CMK (cell line): ENCODE results near the gene SLC6A3.
"Not testable (repeated sequence)": the region's sequence is repeated elsewhere in the genome, so short reads cannot be mapped to it uniquely, and the experiment has no call there.

Experiments
- DNase-seq: peaks from one replicate; pipeline ENCODE4 v3.0.0-alpha.2; 2010; ENCODE audit warnings: low read depth

Gene SLC6A3

DNA sequence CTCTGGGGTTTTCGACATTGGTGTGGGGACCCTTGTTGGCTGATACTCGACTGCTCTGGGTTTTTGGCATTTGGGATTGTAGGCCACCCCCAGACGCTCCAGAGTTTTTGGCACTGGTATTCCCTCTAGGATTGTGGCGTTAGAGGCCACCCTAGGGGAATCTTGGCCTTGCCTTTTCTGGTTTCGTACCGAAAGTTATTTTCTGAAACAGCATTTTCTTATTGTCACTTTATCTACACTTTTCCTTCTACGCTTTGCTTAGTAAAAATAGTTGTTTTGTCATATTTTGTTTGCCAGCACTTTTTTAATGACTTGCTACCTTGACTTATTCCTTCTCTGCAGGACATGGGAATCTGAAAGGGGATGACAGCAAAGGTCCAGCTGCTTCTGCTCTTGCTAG lies 75.2 kb downstream of the SLC6A3 start:
- DNase-seq, result no peak

DNA sequence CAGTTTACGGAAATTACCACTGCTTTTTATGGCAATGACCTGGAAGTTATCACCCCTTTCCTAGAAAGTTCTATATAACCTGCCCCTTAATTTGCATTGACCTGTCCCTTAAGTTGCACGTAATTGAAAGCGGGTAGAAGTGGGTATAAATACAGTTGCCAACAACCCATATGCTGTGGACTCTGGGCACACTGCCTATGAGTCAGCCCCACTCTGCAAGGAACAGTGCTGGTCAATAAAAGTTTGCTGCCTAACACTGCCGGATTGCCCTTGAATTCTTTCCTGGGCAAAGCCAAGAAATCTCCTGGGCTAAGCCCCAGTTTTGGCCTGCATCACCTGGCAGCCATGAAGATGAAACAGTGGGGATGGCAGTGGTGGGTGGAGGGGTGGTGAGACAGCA lies 76.5 kb downstream of the SLC6A3 start:
- DNase-seq, result no peak

DNA sequence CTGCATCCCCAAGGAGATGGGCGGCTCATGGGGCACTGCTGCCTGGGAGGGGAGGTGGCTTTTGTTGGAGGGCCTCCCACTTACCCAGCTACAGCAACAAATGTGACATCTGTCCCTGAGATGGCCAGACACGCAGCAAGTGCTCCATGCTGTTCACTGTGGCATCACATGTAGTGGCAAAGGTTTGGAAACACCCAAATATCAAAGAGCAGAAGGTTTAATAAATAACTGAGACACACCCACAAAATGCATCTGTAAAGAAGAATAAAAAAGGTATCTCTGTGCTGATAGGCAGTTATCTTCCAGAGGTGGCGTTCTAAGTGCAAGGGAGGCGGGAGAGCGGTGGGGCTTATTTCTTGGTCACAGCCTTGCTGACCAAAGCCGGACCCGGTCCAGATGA lies 77.0 kb downstream of the SLC6A3 start:
- no peak for DNase-seq

DNA sequence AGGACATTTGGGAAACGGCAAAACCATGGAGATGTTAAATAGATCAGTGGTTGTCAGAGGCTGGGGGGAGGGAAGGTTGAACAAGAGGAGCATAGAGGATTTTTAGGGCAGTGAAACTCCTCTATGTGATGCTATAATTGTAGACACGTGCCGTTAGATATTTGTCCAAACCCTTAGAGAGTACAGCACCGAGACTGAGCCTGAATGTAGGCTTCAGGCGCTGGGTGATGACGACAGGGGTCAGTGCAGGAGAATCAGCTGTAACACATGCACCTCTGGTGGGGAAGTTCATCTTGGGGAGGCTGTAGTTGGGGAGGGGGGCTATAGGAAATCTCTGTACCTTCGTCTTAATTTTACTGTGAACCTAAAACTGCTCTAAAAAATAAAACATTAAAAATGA lies 78.1 kb downstream of the SLC6A3 start:
- DNase-seq, result no peak

DNA sequence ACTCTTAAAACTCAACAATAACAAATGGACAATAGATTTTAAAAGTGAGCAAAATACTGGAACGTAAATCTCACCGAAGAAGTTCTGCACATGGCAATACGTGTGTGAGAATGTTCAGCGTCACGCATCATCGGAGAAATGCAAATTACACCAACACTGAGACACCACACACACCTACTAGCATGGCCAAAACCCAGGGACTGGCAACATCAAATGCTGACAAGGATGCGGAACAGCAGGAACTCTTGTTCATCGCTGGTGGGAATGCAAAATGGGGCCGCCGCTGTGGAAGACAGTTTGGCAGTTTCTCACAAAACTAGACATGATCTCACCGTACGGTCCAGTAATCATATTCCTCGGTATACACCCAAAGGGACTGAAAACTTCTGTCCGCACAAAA lies 78.7 kb downstream of the SLC6A3 start:
- DNase-seq, result no peak

DNA sequence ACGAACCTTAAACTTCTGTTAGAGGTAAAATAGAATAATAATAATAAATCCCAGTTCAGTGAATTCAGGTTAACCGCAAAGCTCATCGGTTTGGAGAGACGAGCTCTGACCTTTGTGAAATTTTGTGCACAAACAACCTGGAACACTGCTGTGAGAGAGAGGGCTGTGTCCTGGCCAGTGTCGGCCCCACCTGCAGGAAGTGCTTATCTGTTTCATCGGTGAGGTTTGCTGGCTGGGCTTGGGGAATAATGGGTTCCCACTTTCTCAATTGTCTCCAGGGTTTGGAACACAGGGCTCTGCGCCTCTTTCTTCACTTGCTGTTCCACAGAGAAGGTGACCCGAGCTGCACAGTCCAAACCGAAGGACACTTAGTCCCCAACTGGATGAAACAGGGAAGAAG lies 81.0 kb downstream of the SLC6A3 start:
- DNase-seq, result no peak

DNA sequence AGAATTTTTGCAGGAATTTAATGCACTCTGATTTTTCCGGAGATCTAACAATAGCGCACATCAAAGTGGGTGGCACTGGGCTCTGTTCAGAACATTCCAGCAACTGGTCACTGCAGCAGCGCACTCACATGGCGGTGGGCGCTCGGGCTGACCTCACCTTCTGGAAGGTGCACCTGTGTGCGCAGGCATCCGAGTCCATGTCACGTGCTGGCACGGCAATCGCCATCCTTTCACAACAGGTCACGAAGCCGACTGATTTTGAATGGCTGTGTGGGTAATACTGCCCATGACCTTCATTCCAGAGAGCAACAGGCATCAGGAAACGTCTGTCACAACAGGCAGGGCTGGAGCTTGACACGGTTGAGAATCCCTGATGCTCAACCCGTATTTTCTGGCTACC lies 81.7 kb downstream of the SLC6A3 start:
- no peak for DNase-seq

DNA sequence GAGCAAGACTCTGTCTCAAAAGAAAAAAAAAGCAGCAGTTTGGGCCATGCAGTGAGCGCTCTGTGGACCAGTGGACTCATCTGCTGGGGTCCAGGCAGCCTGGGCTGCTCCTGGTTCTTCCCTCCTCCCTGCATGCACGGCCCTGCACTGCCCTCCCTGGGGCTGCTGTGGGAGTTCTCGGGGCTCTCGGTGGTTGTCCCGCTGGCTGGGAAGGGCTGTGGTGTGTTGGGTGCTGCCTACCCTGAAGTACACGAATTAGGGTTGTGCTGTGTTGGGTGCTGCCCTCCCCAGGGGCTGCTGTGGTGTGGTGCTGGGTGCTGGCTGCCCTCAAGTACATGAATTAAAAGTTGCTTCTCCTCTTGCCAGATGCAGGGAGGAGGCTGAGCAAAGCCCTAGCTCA lies 82.1 kb downstream of the SLC6A3 start:
- no peak for DNase-seq

DNA sequence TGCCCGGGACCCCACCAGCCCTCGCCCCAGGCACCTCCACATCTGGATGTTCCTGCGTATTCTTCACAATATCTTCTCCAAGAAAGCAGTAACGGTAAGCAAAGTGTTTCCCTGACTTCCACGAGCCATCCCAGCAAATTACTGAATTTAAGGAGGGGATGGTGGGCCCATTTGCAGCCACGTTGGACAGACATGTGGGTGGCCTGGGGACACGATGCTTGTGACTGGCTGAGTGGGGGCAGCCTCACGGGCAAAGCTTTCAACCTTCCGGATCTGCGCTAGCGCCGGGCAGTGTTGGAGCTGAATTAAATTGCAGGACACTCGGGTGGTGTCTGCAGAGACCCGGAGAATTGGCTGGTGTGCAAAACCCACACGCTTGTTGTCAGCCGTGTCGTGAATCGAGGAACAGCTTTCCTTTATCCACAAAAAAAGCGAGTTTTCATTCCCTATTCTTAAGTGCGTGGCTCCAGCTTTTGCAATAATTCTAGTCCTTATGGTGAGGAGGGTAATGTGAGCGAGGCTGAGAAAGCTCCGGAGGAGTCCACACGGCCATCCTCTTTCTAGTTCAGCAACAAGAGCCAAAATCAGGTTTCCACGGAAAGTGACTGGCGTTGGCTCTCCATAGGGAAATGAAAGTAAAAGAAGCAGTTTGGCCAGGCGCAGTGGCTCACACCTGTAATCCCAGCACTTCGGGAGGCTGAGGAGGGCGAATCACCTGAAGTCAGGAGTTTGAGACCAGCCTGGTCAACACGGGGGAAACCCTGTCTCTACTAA lies 82.8 kb downstream of the SLC6A3 start:
- DNase-seq, result no peak

DNA sequence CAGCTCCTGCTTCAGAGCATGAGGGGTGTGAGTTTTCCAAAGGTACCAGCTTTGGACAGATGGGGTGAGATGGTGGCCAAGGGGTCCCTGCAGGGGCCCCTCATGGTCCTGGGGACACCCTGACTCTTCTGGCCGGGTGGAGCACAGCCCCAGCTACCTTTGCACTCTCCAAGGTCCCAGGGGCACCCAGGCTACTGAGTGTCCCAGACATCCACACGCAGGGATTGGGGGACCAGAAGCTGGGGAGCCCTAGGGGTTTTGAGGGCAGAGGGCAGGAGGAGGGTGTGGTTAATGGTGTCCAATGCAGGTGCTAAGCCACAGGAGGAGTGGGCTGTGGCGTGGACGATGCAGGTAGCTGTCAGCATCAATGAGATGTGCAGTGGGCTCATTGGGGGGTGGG lies 84.4 kb downstream of the SLC6A3 start:
- DNase-seq, result no peak

DNA sequence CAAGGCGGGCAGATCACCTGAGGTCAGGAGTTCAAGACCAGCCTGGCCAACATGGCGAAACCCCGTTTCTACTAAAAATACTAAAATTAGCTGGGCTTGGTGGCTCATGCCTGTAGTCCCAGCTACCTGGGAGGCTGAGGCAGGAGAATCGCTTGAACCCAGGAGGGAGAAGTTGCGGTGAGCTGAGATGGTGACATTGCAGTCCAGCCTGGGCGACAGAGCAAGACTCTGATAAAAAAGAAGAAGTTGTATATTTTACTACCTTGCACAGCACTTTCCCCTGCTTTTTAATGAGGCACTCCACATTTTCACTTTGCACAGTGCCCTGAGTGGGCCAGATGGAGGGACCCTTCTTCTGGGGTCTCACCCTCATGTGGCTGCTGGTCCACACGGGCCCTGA lies 84.9 kb downstream of the SLC6A3 start:
- DNase-seq, result not testable (repeated sequence)

DNA sequence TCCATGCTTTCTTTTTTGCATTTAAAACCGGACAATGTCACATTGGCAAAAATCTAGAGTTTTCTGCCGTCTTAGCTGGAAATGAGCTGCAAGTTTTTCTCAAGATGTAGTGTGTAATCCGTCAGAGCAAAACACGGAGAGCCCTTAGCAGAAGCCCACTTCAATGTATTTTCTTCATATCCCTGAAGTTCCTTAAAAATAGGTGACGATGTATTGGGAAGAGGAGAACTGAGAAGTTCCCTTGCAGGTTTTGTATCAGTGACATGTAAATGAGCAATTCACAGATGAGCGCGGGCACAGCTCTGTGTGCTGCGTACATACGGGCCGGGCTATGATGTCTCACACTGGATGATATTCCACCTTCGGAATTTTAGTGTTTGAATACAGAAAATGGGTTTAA lies 85.5 kb downstream of the SLC6A3 start:
- DNase-seq, result no peak

DNA sequence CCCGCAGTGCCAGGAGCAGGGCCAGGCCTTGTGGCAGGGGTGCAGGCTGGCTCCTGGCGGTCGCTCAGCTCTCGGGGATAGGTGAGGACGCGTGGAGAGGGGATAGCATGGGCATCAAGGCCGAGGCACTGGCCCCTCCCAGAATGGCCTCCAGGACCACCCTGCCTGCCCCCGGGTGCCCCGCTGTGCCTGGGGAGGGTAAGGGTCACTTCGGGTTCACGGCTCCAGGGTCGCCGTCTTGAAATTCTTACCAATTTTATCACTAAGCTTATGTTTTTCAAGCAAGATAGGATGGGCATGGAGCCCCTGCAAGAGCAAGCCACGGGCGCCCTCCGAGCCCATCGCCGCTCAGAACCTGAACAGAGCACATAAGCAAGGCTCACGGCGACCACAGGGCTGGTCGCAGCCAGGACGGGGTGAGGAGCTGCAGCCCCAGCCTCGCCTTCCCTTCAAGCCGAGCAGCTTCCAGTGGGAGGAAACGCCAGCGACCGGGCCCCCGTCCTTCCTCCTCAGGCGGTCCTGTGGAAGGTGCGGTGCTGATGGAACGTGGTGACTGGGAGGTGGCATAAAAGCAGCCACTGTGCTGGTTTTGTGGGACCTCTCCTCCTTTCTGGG lies 86.1 kb downstream of the SLC6A3 start:
- no peak for DNase-seq

DNA sequence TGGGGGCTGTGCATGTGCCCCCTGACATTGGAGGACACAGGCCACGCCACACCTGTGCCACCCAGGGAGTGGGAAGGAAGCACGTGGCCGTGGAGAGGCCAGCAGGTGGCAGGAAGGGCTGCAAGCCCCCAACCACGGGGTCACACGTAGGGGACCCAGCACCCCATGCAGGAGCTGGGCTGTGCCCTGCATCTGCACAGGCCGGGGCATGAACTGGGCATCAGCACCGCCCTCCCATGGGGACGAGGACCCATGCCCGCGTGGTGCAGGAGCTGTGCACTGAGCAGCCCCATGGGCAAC lies 86.6 kb downstream of the SLC6A3 start:
- no peak for DNase-seq

DNA sequence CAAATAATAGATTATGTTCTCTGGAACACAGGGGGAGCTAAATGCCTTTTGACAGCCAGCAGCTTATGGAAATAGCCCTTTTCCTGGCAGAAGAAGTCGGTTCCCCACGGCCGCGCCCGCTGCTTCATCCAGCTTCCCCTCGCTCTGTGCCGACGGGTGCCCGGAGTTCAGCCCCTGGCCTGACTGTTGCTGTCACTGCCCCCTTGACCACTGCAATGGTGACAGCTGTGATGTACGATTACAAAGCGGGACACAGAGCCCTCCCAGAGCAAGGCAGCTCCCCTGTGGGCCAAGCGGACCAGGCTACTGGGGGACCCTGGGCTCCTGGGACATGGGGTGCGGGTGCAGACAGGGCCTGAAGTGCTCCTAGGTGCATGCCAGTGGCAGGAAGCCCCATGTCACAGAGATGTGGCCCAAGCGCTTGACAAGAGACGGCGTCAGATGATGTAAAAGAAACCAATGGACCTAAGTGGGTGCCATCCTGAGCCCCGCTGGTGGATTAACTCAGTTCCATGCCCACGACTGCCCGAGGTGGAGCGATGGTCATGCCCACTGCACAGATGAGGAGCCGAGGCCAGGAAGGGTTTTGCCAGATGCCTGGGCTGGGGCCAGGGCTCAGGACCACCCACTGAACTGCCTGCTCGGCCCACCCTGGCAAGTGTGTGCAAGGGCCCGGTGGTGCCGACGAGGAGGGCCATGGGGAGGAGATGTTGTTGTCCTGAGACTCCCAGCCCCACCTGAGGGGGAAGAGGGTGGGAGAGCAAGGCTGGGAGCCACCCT lies 87.1 kb downstream of the SLC6A3 start:
- DNase-seq, result no peak

DNA sequence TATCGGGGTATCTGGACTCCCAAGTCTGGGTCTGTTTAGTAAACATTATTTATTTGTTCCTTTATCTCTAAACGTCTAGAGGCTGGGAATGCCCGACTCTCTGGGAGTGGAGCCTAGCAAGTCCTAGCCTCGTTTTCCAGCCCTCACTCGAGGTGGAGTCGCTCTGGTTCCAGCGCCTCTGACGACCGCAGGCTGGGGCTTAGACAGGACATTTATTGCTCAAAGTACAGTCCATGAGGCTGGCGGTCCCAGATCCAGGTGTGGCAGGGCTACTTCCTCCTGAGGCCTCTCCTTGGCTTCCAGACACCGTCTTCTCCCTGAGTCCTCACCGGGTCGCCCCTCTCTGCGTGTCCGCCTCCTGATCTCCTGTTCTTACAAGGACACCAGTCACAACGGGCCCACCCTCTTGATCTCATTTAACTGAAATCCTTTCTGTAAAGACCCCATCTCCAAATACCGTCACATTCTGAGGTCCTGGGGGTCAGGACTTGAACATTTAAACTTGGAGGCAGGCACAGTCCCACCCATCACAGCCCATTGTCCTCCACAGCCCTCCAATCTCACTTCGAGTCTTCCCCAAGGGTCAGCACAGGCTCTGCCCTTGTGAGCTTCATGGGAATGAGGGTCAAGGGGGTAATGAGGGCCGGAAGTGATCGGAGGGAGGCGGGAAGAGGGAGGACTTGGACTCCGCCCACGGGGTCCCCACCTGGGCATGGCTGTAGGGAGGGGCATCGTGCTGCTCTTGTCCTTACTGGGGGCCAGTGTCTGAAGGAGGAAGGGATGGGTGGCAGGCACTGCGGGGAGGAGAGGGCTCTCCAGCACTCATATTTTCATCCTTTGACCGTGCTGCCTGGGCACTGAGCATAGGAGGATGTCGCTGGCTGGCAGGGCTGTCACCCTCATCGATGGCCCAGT lies 88.1 kb downstream of the SLC6A3 start:
- no peak for DNase-seq

DNA sequence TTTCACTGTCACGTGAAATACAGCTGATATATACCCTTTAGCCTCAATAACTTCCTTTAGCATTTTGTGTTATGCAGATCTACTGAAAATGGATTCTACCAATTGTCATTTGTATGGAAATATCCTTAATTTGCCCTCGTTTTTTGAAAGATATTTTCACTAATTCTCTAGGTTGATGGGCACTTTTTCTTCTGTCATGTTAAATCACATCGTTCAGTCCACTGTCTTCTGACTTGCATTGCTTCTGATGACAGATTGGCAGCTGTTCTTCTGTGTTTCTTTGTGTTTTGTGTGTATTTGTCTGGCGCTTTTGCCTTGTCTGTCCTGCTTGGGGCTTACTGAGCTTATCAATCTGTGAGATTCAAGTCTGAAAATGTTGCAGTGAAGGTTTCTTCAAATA lies 90.7 kb downstream of the SLC6A3 start:
- no peak for DNase-seq

DNA sequence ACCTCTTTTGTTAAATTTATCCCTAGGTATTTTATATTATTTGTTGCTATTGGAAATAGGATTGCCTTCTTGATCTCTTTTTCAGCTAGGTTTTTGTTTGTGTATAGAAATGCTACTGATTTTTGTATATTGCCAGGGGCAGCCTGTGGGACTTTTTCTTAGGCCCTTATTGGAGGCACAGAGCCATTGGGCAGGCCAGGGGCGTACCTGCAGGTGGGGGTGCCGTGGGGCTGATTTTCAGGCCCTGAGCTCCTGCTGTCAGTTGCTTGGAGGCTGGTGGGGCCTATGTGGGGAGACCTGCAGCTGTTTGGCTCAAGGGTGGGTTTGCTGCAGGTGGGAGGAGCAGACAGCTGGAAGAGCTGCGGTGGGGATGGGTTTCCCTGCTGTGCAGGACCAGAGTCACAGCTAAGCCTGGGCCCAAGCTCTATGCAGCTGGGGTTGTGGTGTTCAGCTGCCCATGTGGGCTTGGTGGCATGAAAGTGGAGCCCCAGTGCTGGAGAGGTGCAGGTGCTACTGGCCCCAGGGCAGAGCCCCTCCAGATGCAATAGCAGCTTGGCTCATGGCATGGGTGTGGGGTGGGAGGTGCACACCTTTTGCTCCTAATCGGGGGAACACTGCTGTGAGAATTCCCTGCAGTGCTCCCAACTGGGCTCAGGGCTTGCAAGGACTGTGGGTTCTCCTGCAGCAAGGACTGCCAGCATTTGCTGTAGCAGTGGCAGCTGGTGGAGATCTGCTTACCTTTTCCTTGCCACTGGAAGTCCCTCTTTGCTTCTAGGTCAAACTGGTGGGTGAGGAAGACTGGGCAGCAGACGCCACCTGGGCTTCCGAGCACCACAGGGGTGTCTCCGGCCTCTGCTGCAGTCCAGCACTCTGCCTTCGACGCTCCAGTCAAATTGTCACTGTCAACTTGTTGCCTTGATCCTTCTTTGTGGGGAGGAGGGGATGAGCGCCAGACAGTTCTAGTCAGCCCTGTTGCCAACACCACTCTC lies 92.7 kb downstream of the SLC6A3 start:
- DNase-seq, result no peak

DNA sequence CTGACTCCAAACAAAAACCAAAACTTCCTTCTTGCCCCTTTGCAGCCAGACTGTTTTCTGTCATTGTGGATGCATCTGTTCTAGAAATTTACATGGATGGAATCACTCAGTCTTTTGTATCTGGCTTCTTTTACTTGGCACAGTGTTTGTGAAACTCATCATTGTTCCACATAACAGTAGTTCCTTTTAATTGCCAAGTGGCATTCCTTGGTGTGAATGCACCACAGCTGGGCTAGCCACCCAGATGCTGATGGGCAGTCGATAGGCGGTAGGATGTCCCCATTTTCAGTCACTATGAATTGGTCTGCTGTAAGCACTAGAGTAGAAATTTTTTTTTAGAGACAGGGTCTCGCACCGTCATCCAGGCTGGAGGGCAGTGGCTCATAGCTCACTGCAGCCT lies 94.1 kb downstream of the SLC6A3 start:
- DNase-seq, result no peak

DNA sequence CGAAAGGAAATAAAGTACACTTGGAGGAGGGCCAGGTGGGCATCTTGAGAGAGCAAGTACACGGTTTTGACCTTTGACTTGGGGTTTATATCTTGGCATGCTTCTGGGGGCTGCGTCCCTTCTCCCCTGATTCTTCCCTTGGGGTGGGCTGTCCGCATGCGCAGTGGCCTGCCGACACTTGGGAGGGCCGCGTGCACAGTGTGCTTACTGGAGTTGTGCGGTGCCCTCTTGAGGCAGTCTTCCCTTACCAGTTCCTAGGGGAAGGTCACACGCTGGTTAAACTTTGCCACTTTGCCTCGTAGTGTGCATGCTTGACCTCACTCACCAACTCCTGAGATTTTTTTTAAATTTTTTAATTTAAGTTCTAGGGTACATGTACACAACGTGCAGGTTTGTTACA lies 96.0 kb downstream of the SLC6A3 start:
- DNase-seq, result no peak

DNA sequence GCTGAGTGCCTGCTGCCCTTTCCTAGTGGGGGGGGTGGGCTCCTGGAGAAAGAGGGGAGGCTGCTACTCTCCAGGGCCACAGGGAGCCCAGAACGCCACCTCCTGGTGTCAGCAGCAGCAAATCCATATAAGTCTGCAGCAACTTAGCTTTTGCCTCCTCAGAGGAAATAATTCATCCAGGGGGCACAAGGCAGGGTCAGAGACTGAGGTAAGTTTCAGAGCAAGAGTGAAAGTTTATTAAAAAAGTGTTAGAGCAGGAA lies 96.3 kb downstream of the SLC6A3 start:
- DNase-seq, result no peak

DNA sequence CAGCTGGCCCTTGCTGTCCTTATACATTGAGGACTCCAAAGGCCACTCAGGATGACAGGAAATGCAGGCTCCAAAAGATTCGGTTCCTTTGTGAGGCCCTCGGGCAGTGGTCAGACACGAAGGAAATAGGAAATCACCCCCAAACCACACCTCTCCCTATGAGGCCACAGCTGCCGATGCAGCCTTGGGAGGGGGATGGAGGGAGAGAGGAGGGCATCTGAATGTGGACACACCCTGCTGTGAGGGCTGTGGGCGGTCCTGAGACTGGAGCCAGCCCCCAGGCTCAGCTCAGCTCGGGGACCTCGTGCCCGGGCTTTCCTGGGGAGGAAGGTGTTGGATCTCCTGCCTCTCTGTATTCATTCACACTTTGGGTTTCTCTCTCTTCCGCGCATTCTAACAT lies 97.7 kb downstream of the SLC6A3 start:
- no peak for DNase-seq
